Tibial artery (tissue), 4 donors: ENCODE measurements around the gene HRH3.

Experiments
- DNase-seq, 2 donors: peaks; one replicate each; pipeline ENCODE4 v3.0.0-alpha.2; 2019
- H3K27ac ChIP-seq, 2 donors: fragments of 200-600 bp; sonication (generic) in 1 of 2; 1 replicate in 1 of 2; 2 replicates in 1 of 2; pipeline ENCODE4 v1.5.1; 2018 to 2019; ENCODE audit warnings: mild to moderate bottlenecking in 1 of 2
- H3K27me3 ChIP-seq, 2 donors: fragments of 200-600 bp; sonication (generic) in 1 of 2; one replicate each; pipeline versions ENCODE4 v1.5.1 to v1.6.0; 2016 to 2019
- H3K36me3 ChIP-seq, 3 donors: fragments of 200-600 bp; sonication (generic) in 2 of 3; one replicate each; pipeline ENCODE4 v1.5.1; 2016 to 2019; ENCODE audit warnings: mild to moderate bottlenecking in 2 of 3
- H3K4me1 ChIP-seq, 4 donors: fragments of 200-600 bp; sonication (generic) in 2 of 4; 1 replicate in 3 of 4; 2 replicates in 1 of 4; pipeline ENCODE4 v1.5.1; 2016 to 2019
- H3K4me3 ChIP-seq, 2 donors: fragments of 200-600 bp; sonication (generic) in 1 of 2; 1 replicate in 1 of 2; 2 replicates in 1 of 2; pipeline ENCODE4 v1.5.1; 2018 to 2019; ENCODE audit warnings: mild to moderate bottlenecking in 2 of 2
- H3K9me3 ChIP-seq, 3 donors: fragments of 200-600 bp; sonication (generic) in 1 of 3; one replicate each; pipeline ENCODE4 v1.5.1; 2016 to 2019
- CTCF ChIP-seq, 2 experiments: fragments of 200-600 bp in 1 of 2; fragments of 450-650 bp in 1 of 2; IDR thresholded peaks; one replicate each; pipeline ENCODE4 v1.5.1; 2017 to 2019; ENCODE audit warnings: antibody characterized with exemption in 2 of 2, mild to moderate bottlenecking in 1 of 2, moderate library complexity in 1 of 2
- intact Hi-C: fragments of 100-400 bp; cut with DNase I; formaldehyde crosslinking; loops from one replicate; pipeline ENCODE4 v1.15.0; 2023; ENCODE audit warnings: low total_unique reads

HRH3 gene

DNA sequence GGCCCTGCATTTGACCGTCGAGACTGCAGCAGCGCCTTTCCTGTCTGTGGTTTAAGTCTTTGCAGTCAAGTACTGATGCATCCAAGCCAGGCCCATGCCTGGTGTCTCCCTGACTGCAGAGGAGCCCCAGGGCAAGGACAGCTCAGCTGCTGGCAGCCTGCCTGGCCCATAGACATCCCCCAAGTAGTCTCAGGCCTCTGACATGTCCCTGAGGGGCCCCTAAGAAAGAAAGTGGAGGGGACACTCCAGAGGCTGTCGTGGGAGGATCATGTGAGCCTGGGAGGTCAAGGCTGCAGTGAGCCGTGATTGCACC, 18.0 kb downstream of the HRH3 start:
- intact Hi-C loops, result no loop called here
- H3K27me3 ChIP-seq, result no peaks in the 10 kb centered on the region
- H3K27ac ChIP-seq, result no peak overlapping the region
- H3K4me1 ChIP-seq, result no peaks in the 10 kb centered on the region
- no peak for DNase-seq
- H3K4me3 ChIP-seq, result no peak overlapping the region
- TF ChIP-seq CTCF (IDR thresholded peaks at IDR 0.05), result no peak
- H3K36me3 ChIP-seq, result peaks cover 62 to 83% (median 65%) of the 10 kb centered on the region in 3 donors
- no peaks in the 10 kb centered on the region for H3K9me3 ChIP-seq

DNA sequence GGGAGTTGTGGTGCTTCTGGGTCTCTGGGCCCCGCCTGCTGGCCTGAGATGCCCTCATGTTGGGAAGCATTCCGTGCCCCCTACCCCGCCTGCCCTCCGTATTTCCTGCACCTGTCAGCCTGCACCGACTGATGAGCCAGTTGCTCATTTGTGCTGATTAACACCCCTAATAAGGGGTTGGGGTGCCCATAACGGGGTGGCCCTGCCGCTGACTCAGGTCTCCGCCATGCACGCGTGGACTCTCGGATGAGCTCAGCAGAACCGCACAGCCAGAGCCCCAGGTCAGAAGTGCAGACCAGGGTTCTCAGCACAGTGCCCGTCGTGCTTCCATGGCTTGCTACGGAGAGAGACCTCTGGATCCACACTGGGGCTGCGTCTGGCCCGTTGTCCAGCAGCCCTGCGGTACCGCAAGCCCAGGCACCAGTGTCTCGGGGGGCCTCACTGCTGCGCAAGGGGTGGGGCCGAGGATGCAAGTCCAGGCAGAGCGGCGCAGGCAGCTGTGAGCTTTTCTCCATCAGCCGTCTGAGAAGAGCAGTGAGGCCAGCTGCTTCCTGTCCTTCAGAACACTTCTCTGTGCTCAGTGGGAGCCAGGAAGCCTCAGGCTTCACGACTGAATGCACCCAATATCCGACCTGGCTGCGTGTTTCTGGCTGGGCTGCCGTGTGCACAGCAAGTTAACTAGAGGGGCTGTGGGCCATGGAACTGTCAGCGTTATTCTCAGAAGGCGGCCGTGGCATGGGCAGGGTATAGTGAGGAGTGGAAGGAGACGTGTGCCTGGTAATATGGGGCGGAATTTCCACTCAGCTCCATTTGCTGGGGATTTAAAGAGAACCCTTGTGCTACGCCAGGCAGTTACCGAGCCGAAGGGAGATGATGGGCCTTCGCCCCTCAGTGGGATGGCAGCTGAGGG, 18.6 kb downstream of the HRH3 start:
- intact Hi-C loops, result no loop called here
- peaks cover 68 to 89% (median 69%) of the 10 kb centered on the region in 3 donors for H3K36me3 ChIP-seq
- DNase-seq, result no peak
- H3K27ac ChIP-seq, result no peak overlapping the region
- no peak overlapping the region for H3K4me3 ChIP-seq
- H3K4me1 ChIP-seq, result no peaks in the 10 kb centered on the region
- H3K9me3 ChIP-seq, result no peaks in the 10 kb centered on the region
- no peaks in the 10 kb centered on the region for H3K27me3 ChIP-seq
- TF ChIP-seq CTCF (IDR thresholded peaks at IDR 0.05), result no peak

GRCh38 chr20:62200491-62201172, 19.4 kb downstream of the HRH3 start:
- TF ChIP-seq CTCF (IDR thresholded peaks at IDR 0.05), result no peak
- Histone ChIP-seq H3K4me1 (no peaks in the 10 kb centered on the region), H3K4me3 (no peak overlapping the region), H3K9me3 (no peaks in the 10 kb centered on the region), H3K36me3 (peaks cover 75 to 89% (median 77%) of the 10 kb centered on the region in 3 donors), H3K27ac (no peak overlapping the region), H3K27me3 (no peaks in the 10 kb centered on the region)
- no peak for DNase-seq
- intact Hi-C loops, result no loop called here

GRCh38 chr20:62198931-62199330, 21.1 kb downstream of the HRH3 start:
- H3K36me3 ChIP-seq, result peaks cover 76 to 96% (median 78%) of the 10 kb centered on the region in 3 donors
- DNase-seq, result no peak
- intact Hi-C loops, result no loop called here
- no peak overlapping the region for H3K27ac ChIP-seq
- no peaks in the 10 kb centered on the region for H3K9me3 ChIP-seq
- no peak overlapping the region for H3K4me3 ChIP-seq
- no peaks in the 10 kb centered on the region for H3K27me3 ChIP-seq
- no peak for TF ChIP-seq CTCF (IDR thresholded peaks at IDR 0.05)
- H3K4me1 ChIP-seq, result no peaks in the 10 kb centered on the region

GRCh38 chr20:62198496-62198895, 21.6 kb downstream of the HRH3 start:
- TF ChIP-seq CTCF (IDR thresholded peaks at IDR 0.05), result no peak
- no peak for DNase-seq
- Histone ChIP-seq H3K27me3 (no peaks in the 10 kb centered on the region), H3K4me1 (no peaks in the 10 kb centered on the region), H3K4me3 (no peak overlapping the region), H3K36me3 (peaks cover 76 to 96% (median 77%) of the 10 kb centered on the region in 3 donors), H3K27ac (no peak overlapping the region), H3K9me3 (no peaks in the 10 kb centered on the region)
- intact Hi-C loops, result no loop called here
